Measurements from ENCODE around the gene CCNY. TPM values are rescaled to one million over a fixed set of nuclear protein-coding genes. Genes with fewer than 3 reads are reported as not detected.

CCNY gene
- total RNA-seq, 1 donor from 2014 or later: 41.3 TPM

DNA sequence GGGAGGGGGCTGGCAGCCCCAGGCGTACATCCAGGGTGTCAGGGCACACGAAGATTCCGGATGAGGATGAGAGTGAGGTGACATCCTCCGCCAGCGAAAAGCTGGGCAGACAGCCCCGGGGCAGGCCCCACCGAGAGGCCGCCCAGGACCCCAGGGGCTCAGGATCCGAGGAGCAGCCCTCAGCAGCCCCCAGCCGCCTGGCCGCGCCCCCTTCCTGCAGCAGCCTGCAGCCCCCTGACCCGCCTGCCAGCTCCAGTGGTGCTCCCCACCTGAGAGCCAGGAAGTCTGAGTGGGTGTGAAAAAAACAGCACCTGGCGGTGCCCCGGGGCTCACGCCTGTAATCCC lies 272.0 kb downstream of the CCNY start:
- peak overlapping the region; percentile 48 for H3K4me3 ChIP-seq (ENCODE audit: low read depth, low read length)
- TF ChIP-seq, protein P1, sequence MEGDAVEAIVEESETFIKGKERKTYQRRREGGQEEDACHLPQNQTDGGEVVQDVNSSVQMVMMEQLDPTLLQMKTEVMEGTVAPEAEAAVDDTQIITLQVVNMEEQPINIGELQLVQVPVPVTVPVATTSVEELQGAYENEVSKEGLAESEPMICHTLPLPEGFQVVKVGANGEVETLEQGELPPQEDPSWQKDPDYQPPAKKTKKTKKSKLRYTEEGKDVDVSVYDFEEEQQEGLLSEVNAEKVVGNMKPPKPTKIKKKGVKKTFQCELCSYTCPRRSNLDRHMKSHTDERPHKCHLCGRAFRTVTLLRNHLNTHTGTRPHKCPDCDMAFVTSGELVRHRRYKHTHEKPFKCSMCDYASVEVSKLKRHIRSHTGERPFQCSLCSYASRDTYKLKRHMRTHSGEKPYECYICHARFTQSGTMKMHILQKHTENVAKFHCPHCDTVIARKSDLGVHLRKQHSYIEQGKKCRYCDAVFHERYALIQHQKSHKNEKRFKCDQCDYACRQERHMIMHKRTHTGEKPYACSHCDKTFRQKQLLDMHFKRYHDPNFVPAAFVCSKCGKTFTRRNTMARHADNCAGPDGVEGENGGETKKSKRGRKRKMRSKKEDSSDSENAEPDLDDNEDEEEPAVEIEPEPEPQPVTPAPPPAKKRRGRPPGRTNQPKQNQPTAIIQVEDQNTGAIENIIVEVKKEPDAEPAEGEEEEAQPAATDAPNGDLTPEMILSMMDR (IDR thresholded peaks at IDR 0.05; ENCODE audit: insufficient read depth, low read length, poor library complexity, severe bottlenecking): no peak
- H3K36me3 ChIP-seq (ENCODE audit: control insufficient read depth, insufficient read depth, low read length): no peaks in the 10 kb centered on the region
- peaks cover 19% of the 10 kb centered on the region for H3K27me3 ChIP-seq (ENCODE audit: control insufficient read depth, insufficient read depth, low read length)
- DNase-seq (ENCODE audit: low read depth): no peak

DNA sequence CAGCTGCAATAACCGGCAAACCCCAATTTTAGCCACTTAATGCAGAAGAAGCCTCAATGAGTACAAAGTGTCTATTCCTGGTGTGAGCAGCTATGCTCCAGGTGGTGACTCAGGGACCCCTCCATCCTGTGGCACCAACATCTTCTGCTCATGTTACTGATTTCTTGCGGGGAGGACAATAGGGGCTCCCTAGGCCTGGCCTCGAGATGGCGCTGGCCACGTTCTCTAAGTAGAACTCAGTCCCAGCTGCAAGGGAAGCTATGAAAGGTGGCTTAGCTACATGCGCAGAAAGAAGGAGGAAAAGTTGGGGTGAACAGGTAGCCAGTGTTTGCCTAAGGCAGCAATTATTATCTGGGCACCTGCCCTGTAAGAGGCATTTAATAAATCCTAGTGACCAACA lies 275.4 kb downstream of the CCNY start:
- no peak for DNase-seq (ENCODE audit: low read depth)
- no peaks in the 10 kb centered on the region for H3K36me3 ChIP-seq (ENCODE audit: control insufficient read depth, insufficient read depth, low read length)
- peaks cover 25% of the 10 kb centered on the region for H3K27me3 ChIP-seq (ENCODE audit: control insufficient read depth, insufficient read depth, low read length)
- no peak overlapping the region for H3K4me3 ChIP-seq (ENCODE audit: low read depth, low read length)
- TF ChIP-seq, protein P1 (IDR thresholded peaks at IDR 0.05; ENCODE audit: insufficient read depth, low read length, poor library complexity, severe bottlenecking): no peak

DNA sequence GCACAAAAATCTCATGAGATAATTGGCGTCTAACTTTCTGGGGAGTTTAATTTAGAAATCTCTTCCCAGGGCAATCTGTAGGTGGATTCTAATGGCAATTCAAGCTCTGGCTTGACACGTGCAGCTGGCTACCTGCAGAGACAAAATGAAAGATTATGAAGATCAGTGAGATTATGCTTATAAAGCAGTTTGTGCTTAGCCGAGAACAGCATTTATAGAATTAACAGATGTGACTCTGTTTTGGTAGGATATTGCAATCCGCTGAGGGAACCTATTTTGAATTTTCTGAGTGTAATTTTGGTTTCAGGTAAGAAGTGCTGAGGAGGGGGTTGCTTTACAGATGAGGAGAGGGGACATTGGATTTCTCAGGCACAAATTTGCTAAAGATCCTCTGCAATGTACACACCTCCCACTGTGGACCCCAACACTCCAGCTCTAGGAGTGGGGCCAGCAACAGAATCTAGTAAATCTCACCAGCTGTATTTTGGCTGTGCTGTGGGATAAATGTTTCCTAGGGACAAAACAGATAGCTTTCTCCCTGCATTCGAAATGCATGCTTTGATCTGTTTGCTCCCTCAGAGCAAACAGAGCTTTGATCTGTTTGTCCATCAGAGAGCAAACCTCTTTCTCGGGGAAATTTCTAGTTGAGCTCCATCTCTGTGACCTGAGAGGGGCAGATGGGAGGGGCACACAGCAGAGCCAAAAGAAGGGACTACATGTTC lies 276.2 kb downstream of the CCNY start:
- H3K27me3 ChIP-seq (ENCODE audit: control insufficient read depth, insufficient read depth, low read length): peaks cover 21% of the 10 kb centered on the region
- H3K36me3 ChIP-seq (ENCODE audit: control insufficient read depth, insufficient read depth, low read length): no peaks in the 10 kb centered on the region
- DNase-seq (ENCODE audit: low read depth): no peak
- H3K4me3 ChIP-seq (ENCODE audit: low read depth, low read length): no peak overlapping the region
- TF ChIP-seq, protein P1 (IDR thresholded peaks at IDR 0.05; ENCODE audit: insufficient read depth, low read length, poor library complexity, severe bottlenecking): no peak

DNA sequence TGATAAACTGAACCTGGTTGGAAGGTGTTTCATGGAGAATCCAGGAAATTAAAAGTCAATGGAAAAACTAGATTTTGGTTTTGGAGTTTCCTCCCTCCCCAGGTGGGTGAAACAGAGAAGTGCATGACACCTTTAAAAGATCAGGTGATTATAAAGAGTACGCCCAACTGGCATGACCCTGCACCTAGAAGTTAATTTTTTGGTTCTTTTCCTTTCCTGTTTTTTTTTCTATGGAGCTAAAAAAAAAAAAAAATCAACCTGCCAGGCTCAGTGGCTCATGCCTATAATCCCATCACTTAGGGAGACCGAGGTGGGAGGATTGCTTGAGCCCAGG lies 276.8 kb downstream of the CCNY start:
- Histone ChIP-seq H3K36me3 (ENCODE audit: control insufficient read depth, insufficient read depth, low read length) (no peaks in the 10 kb centered on the region), H3K4me3 (ENCODE audit: low read depth, low read length) (no peak overlapping the region), H3K27me3 (ENCODE audit: control insufficient read depth, insufficient read depth, low read length) (peaks cover 15% of the 10 kb centered on the region)
- TF ChIP-seq, protein P1 (IDR thresholded peaks at IDR 0.05; ENCODE audit: insufficient read depth, low read length, poor library complexity, severe bottlenecking): no peak
- no peak for DNase-seq (ENCODE audit: low read depth)

DNA sequence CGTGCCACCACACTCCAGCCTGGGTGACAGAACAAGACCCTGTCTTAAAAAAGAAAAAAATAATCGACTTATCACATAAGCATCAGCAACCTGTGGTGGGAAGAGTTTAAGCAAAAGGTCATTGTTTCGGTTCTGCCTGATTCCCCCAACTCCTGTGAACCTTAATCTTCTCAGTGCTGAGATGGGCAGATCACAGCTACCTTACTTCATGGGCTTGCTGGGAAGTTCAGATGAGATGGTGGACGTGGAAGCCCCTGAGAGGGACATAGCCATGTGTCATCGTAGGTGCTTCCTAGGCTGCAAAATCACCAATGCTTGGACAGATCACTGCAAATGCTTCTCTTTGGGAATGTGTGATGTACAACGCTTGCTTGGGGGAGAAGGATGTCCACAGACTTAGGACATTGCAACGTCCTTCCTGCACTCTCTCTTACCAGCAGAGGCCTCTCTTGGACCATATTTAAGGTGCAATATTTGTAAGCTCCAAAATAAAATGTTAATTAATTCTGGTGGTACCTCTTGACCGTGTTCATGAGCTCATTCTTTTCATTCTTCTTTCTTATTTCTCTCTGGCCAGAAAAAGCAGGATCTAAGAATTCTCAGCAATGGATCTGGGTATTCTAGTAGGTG lies 277.4 kb downstream of the CCNY start:
- Histone ChIP-seq H3K4me3 (ENCODE audit: low read depth, low read length) (no peak overlapping the region), H3K36me3 (ENCODE audit: control insufficient read depth, insufficient read depth, low read length) (no peaks in the 10 kb centered on the region), H3K27me3 (ENCODE audit: control insufficient read depth, insufficient read depth, low read length) (peaks cover 11% of the 10 kb centered on the region)
- TF ChIP-seq, protein P1 (IDR thresholded peaks at IDR 0.05; ENCODE audit: insufficient read depth, low read length, poor library complexity, severe bottlenecking): peak; percentile 36
- DNase-seq (ENCODE audit: low read depth): no peak

DNA sequence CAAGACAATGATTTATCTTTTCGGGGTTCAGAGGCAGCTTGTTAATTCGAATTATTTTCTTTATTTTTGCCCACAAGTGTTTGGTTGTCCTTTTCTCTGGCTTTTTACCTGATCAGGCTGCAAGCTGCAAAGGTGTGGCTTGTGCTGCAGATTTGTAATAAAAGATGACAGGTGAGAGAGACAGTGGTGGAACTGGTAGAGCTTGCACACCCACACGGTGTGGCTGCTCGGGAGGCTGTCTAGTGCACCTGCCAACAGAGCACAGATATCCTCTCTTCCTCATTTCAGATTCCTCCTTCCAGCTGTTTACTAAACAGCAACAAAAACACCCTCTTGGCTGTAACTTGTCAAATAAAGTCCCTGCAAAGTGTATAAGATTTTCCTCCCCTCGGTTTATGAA lies 278.0 kb downstream of the CCNY start:
- no peak overlapping the region for H3K4me3 ChIP-seq (ENCODE audit: low read depth, low read length)
- no peaks in the 10 kb centered on the region for H3K36me3 ChIP-seq (ENCODE audit: control insufficient read depth, insufficient read depth, low read length)

More for the DNA sequence above, 278.0 kb downstream of the CCNY start:
- TF ChIP-seq, protein P1 (IDR thresholded peaks at IDR 0.05; ENCODE audit: insufficient read depth, low read length, poor library complexity, severe bottlenecking): no peak
- peaks cover 11% of the 10 kb centered on the region for H3K27me3 ChIP-seq (ENCODE audit: control insufficient read depth, insufficient read depth, low read length)
- no peak for DNase-seq (ENCODE audit: low read depth)

All from kidney epithelial cell (primary cell).